Measurements from ENCODE around the gene UTS2R. TPM values are rescaled to one million over a fixed set of nuclear protein-coding genes. Genes with fewer than 3 reads are reported as not detected.

The UTS2R gene
- total RNA-seq, 2 experiments from 2014 or later = not detected

DNA sequence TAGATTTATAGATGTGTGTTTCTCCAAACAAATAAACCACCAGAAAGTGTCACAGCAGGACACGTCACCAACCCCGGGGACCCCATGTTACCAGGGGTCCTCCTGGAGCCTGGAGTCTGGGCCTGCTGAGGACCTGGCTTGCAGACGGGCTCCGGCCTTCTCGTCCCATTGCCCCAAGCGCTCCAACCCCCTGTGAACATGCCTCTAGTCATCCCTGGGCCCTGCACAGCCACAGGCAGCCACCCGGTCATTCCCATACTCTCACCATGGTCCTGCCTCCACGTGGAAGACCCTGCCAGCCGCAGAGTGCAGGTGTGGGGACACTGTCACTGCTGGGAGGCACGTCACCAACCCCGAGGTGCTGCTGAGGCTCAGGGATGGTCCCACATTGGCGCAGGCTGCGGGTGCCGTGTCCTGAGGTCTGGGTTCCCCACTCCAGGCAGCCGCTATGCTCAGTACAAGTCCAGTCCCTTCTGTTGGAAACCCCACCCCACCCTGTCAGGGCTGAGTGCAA is 42.5 kb upstream of the UTS2R start:
- ChIA-PET CTCF (interaction anchor here (2.7 kb wide), 1 partner anchor 8 kb away, joined by 14 read pairs; no protein-coding TSS in a partner anchor), POLR2A (no interaction called here)
- peaks cover 7% of the 10 kb centered on the region for H3K27me3 Mint-ChIP-seq (ENCODE audit: low read depth)
- no peak for DNase-seq
- H3K4me1 Mint-ChIP-seq (ENCODE audit: low read depth) = peaks cover 17% of the 10 kb centered on the region
- ATAC-seq = no peak
- no peak overlapping the region for H3K4me3 Mint-ChIP-seq
- H3K9me3 Mint-ChIP-seq (ENCODE audit: insufficient read depth) = no peaks in the 10 kb centered on the region
- H3K27ac Mint-ChIP-seq = no peak overlapping the region
- H3K36me3 Mint-ChIP-seq (ENCODE audit: low read depth) = no peaks in the 10 kb centered on the region

DNA sequence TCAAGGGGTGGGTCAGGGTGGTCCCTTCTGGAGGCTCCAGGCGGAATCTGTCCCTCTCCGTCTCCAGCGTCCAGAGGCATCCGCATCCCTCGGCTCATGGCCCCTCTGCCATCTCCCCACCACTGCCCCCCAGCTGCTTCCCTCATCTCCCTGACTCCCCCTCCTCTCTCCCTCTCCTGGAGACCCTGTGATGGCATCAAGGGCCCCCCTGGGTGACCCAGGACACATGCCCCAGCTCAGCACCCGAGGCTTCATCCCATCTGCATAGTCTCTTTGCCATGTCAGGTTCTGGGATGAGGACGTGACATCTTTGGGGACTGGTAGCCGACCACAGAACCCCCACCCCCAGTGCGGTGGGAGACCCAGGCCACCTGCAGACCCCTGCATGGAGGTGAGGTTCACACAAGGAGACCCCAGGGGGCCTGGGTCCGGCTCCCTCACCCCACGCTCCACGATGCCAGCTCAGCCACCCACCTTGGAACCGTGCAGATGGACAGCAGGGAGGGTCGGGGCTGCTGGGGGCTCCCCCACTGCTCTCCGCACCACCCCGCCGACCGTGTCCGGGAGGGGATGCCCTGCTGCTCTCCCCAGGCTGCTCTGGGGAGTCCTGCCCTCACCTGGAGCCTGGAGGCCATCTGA is 41.8 kb upstream of the UTS2R start:
- Mint-ChIP-seq H3K36me3 (ENCODE audit: low read depth) (no peaks in the 10 kb centered on the region), H3K27ac (no peak overlapping the region), H3K4me3 (no peak overlapping the region), H3K4me1 (ENCODE audit: low read depth) (peaks cover 21% of the 10 kb centered on the region), H3K9me3 (ENCODE audit: insufficient read depth) (no peaks in the 10 kb centered on the region), H3K27me3 (ENCODE audit: low read depth) (peaks cover 7% of the 10 kb centered on the region)
- DNase-seq = no peak
- POLR2A ChIA-PET = interaction anchor here (1.1 kb wide), 1 partner anchor 32 kb away, joined by 4 read pairs; no protein-coding TSS in a partner anchor
- CTCF ChIA-PET = interaction anchor here (0.7 to 2.7 kb wide), 2 partner anchors 8 to 202 kb away, joined by 3 to 14 read pairs; no protein-coding TSS in a partner anchor
- ATAC-seq = no peak

DNA sequence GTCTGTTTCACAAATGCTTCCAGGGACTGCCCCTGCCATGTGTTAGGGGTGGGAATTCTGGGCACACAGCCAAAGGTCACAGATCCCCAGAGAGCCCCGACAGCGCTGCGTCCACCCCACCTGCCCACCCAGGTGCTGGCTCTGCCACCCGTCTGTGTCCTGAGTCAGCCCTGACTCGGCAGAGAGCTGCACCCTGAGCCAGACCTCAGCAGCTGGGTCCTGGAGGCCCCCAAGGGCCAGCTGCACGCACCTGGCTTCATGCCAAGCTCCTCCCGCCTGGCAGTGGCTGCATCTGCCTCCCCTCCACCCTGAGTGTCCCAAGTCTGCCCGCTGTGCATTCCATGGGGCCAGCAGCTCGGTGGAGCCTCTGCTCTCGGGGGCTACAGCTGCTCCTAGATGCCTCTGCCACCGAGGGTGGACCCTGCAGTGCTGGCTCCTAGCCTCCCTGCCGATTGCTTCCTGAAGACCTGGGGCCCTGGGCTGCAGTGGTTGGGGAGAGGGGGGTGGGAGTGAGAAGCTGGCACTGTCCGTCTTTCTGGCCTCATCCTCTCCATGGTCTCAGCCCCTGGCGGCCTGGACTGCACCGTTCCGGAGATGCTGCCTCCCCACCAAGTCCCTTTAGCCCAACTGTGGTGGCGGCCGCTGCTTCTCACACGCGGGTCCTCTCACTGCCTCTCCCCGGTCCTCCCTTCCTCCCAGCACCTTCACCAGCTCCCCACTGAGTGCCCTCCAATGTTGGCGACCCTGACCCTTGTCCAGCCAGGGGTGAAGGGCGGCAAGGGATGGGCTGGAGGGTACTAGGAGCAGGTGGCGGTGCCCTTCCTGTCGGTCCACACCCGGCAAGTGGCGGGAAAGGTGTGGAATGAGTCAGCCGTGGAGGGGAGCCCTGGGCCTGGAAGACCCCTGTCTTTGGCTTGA is 41.0 kb upstream of the UTS2R start:
- POLR2A ChIA-PET = interaction anchor here (0.7 to 1.1 kb wide), 3 partner anchors 32 to 125 kb away, joined by 3 to 4 read pairs (median 3); no protein-coding TSS in a partner anchor
- no peaks in the 10 kb centered on the region for H3K36me3 Mint-ChIP-seq (ENCODE audit: low read depth)

DNA sequence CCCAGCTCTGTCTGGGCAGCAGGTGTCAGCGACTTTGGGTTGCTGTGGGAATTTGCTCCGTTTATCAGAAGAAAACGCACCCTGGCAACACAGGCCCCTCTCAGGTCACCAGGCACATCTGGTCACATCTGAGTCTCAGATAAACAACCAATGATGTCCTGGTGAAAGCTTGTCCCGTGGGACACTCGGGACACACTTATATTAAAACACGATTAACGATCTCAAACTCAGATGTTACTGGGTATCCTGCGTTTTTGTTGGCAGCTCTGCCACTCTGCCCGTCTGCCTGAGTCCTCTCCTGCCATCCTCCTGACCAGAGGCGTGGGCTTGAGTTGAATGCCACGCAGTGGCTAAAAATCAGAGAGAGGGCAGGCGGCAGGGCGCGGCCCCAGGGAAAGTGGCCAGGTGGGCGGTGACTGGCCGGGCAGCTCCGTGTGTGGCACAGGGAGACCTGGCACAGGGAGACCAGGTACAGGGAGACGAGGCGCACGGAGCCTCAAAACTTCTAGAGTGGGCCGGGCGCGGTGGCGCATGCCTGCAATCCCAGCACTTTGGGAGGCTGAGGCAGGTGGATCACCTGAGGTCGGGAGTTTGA is 40.1 kb upstream of the UTS2R start:
- H3K4me1 Mint-ChIP-seq (ENCODE audit: low read depth) = peaks cover 31% of the 10 kb centered on the region
- POLR2A ChIA-PET = interaction anchor here (1.0 kb wide), 1 partner anchor 33 kb away, joined by 3 read pairs; no protein-coding TSS in a partner anchor
- H3K27ac Mint-ChIP-seq = no peak overlapping the region
- no peak overlapping the region for H3K4me3 Mint-ChIP-seq
- DNase-seq (no peak), ATAC-seq (no peak)
- H3K9me3 Mint-ChIP-seq (ENCODE audit: insufficient read depth) = no peaks in the 10 kb centered on the region
- peaks cover 7% of the 10 kb centered on the region for H3K27me3 Mint-ChIP-seq (ENCODE audit: low read depth)
- H3K36me3 Mint-ChIP-seq (ENCODE audit: low read depth) = no peaks in the 10 kb centered on the region
- CTCF ChIA-PET = interaction anchor here (1.2 to 2.7 kb wide), 2 partner anchors 10 to 14 kb away, joined by 7 to 14 read pairs; partner anchors contain the start of gene CD7

More for the DNA sequence above, 41.0 kb upstream of the UTS2R start:
- no peak for DNase-seq
- Mint-ChIP-seq H3K27ac (no peak overlapping the region), H3K4me3 (no peak overlapping the region), H3K4me1 (ENCODE audit: low read depth) (peaks cover 27% of the 10 kb centered on the region), H3K27me3 (ENCODE audit: low read depth) (peaks cover 7% of the 10 kb centered on the region), H3K9me3 (ENCODE audit: insufficient read depth) (no peaks in the 10 kb centered on the region)
- CTCF ChIA-PET = interaction anchor here (0.7 to 2.7 kb wide), 3 partner anchors 9 to 202 kb away, joined by 3 to 14 read pairs (median 7); partner anchors contain the start of gene CD7
- no peak for ATAC-seq

DNA sequence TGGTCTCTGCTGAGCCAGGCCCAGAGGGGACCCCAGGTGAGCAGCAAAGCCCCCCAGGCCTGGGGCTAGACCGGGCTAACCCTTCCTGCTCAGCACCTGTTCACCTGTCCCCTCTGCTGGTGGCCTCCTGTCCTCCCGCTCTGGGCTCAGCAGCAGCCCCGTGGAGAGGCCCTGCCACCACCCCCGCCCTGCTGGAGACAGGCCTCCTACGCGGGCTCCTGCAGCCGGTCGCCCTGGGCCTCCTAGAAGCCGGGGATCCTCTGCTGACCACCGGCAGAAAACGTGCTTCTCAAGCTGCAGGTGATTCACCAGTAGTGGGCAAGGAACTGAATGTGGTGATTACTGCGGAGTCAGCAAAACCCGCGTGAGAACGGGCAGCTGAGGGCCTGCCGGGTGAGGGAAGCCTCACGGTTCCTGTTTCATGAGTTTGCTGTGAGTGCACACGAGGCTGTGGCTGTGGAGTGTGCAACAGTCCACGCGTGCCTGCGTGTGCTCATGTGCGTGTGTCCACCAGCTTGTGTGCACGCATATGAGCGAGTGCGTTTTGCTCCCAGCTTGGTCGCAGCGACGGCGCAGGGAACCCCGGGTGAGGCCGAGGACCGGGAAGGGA is 38.8 kb upstream of the UTS2R start:
- Mint-ChIP-seq H3K9me3 (ENCODE audit: insufficient read depth) (no peaks in the 10 kb centered on the region), H3K27me3 (ENCODE audit: low read depth) (peaks cover 7% of the 10 kb centered on the region), H3K27ac (peak overlapping the region; percentile 43)

DNA sequence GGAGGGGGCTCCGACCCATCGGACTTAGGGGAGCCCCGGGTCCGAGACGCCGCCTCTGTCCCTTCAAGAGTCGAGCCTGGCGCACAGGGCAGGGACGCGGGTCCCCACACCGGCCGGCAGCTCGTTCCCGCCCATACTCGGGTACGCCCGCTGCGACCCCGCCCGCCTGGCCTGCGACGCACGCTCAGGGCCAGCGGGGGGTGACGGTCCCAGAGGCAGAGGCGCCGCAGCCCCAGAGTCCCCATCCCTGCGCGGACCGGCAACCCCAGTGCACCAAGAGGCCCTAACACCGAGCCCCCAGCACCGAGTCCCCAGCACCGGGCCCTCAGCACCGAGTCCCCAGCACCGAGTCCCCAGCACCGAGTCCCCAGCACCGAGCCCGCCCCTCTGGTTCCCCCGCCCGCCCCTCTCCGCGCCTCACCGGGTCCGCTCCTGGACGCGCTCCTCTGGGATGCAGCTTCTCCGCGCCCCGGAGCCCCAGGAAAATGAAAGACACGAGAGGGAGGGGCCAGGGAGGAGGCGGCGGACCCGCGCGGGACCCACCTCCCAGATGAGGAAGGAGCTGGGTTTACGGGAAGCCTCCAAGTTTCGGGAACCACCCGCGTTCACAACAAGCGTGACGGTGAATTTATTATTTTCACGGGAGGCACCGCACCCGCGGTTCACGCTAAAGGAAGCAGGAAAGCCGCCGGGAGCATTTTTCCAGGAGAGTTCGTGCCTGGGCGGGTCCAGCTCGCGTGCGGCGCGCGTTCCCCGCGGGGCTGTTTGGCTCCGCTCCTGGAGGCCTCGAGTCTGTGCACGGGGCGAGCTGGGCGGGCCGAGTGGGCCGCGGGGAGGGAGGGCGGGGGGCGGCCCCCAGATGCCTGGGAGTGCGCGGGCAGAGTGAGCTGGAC is 38.0 kb upstream of the UTS2R start, which contains the start of gene SECTM1:
Gene SECTM1, minus strand, starts transcription at position 488 of the 893 bp plus-strand sequence. CDS start 6,526 bp downstream, outside the sequence.
- POLR2A ChIA-PET = interaction anchor here (1.2 to 1.5 kb wide), 3 partner anchors 35 to 42 kb away, joined by 4 to 7 read pairs (median 5); no protein-coding TSS in a partner anchor
- peaks cover 31% of the 10 kb centered on the region for H3K4me1 Mint-ChIP-seq (ENCODE audit: low read depth)
- CTCF ChIA-PET = interaction anchor here (1.0 to 2.4 kb wide), 6 partner anchors 9 to 35 kb away, joined by 3 to 10 read pairs (median 6); partner anchors contain the start of gene CD7
- no peak for DNase-seq
- peak; percentile 38 for ATAC-seq
- no peaks in the 10 kb centered on the region for H3K9me3 Mint-ChIP-seq (ENCODE audit: insufficient read depth)
- H3K27ac Mint-ChIP-seq = peak within 1 kb of the TSS; percentile 95
- H3K27me3 Mint-ChIP-seq (ENCODE audit: low read depth) = peaks cover 7% of the 10 kb centered on the region
- H3K4me3 Mint-ChIP-seq = peak within 1 kb of the TSS; percentile 95
- no peaks in the 10 kb centered on the region for H3K36me3 Mint-ChIP-seq (ENCODE audit: low read depth)

More for the DNA sequence above, 38.8 kb upstream of the UTS2R start:
- POLR2A ChIA-PET = interaction anchor here (1.2 kb wide), 2 partner anchors 35 to 41 kb away, joined by 4 to 7 read pairs; no protein-coding TSS in a partner anchor
- ATAC-seq (peak; percentile 37), DNase-seq (peak; percentile 42)
- no peaks in the 10 kb centered on the region for H3K36me3 Mint-ChIP-seq (ENCODE audit: low read depth)
- CTCF ChIA-PET = interaction anchor here (1.0 to 2.4 kb wide), 5 partner anchors 8 to 35 kb away, joined by 3 to 10 read pairs (median 7); partner anchors contain the start of gene CD7
- H3K4me3 Mint-ChIP-seq = peak overlapping the region; percentile 66
- peaks cover 31% of the 10 kb centered on the region for H3K4me1 Mint-ChIP-seq (ENCODE audit: low read depth)

DNA sequence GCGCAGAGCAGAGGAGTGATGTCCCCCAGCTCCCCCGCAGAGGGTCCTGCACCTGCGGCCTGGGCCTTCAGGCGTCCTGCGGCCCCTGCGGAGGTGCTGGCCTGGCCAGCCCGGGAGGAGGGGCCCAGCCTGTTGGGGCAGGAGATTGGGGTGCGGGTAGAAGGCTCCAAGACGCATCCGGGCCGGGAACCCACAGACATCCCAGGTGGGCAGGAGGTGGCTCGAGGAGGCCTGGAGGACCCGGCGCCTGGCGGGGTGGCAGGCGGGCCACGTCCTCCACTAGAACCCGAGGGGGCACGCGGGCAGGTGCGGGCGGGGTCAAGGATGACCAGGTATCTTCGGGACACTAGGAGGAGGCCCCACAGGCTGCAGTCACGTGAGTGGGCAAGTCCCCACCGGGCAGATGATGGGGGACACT is 37.4 kb upstream of the UTS2R start:
- H3K4me3 Mint-ChIP-seq = peak overlapping the region; percentile 95
- H3K27ac Mint-ChIP-seq = peak overlapping the region; percentile 95
- no peak for ATAC-seq
- H3K4me1 Mint-ChIP-seq (ENCODE audit: low read depth) = peaks cover 31% of the 10 kb centered on the region
- H3K27me3 Mint-ChIP-seq (ENCODE audit: low read depth) = peaks cover 10% of the 10 kb centered on the region
- no peaks in the 10 kb centered on the region for H3K36me3 Mint-ChIP-seq (ENCODE audit: low read depth)
- CTCF ChIA-PET = interaction anchor here (1.2 to 2.4 kb wide), 5 partner anchors 9 to 33 kb away, joined by 3 to 10 read pairs (median 6); partner anchors contain the start of gene CD7
- no peaks in the 10 kb centered on the region for H3K9me3 Mint-ChIP-seq (ENCODE audit: insufficient read depth)
- DNase-seq = no peak
- POLR2A ChIA-PET = interaction anchor here (1.5 kb wide), 1 partner anchor 36 kb away, joined by 5 read pairs; no protein-coding TSS in a partner anchor

DNA sequence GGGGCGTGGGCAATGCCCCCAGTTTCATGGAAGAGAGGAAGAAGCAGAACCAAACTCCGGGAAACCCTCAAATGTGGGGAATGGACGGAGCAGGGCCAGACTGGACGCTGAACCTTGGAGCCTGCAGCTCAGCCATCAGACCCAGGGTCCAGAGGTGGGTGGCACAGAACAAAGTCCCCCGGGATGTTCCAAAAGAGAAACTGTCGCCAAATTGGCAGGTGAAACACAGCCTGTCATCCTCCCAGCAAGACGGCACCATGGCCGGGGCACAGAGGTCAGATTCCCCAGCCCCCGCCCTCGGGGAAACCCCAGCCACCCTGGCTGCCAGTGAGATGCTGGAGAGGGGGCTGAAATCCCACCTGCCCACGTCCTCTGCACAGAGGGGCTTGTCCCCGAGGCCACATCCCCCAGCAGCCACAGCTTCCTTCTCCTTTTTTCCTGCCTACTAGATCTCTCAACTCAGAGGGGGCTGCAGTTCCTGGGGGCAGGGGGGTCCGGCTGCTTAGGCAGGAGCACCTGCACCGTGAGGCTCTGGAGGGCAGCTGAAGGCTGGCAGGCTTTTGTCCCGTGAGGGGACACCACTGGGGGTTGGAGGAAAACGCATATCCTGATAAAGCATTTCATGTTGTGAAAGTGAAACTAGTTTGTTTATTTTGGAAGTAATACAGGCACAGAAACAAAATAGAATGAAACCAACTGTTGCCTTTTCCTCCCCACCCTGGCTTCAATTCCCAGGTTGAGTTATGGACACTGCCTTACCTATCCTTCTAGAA is 36.8 kb upstream of the UTS2R start:
- peak overlapping the region; percentile 95 for H3K27ac Mint-ChIP-seq
- DNase-seq (no peak), ATAC-seq (peak; percentile 54)
- H3K27me3 Mint-ChIP-seq (ENCODE audit: low read depth) = peaks cover 10% of the 10 kb centered on the region
- no peaks in the 10 kb centered on the region for H3K9me3 Mint-ChIP-seq (ENCODE audit: insufficient read depth)
- peaks cover 31% of the 10 kb centered on the region for H3K4me1 Mint-ChIP-seq (ENCODE audit: low read depth)
- no peaks in the 10 kb centered on the region for H3K36me3 Mint-ChIP-seq (ENCODE audit: low read depth)
- POLR2A ChIA-PET = interaction anchor here (1.5 kb wide), 1 partner anchor 37 kb away, joined by 5 read pairs; no protein-coding TSS in a partner anchor
- peak overlapping the region; percentile 95 for H3K4me3 Mint-ChIP-seq
- CTCF ChIA-PET = interaction anchor here (0.9 to 2.3 kb wide), 4 partner anchors 14 to 52 kb away, joined by 3 to 10 read pairs (median 4); no protein-coding TSS in a partner anchor

DNA sequence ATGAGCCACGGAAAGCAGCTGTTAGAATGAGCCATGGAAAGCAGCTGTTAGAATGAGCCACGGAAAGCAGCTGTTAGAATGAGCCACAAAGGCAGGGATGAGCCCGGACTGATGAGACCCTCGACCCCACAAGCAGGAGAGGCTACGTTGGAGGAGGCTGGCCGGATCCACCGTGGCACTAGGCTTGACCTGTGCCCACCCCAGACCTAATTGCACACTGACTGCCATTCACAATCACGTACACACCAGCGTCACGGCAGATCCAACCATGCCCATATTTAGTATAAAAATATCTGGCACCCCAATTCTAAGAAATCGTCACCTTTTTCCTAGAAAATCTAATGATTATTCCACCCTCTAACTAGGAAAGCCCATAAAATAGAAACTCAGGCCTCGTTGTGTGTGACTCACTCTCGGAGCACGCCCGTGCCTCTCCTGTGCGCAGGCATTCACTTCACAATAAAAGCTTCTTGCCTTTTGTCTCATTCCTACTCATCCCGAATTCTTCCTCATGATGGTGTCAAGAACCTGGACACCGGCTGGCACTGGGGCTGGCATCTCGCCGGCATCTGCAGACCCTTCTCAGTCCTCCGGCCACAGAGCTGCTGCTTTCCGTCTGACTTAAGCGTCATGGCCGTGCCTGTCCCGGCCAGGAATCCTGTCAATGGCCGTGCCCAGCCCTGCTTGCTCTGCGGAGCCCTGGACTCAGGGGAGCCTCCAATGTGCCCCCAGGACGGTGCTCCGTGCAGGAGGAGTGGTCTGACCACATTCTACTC is 32.5 kb upstream of the UTS2R start:
- no peak overlapping the region for H3K27ac Mint-ChIP-seq
- POLR2A ChIA-PET = interaction anchor here (0.7 kb wide), 1 partner anchor 66 kb away, joined by 4 read pairs; no protein-coding TSS in a partner anchor

More for the DNA sequence above, 32.5 kb upstream of the UTS2R start:
- H3K36me3 Mint-ChIP-seq (ENCODE audit: low read depth) = no peaks in the 10 kb centered on the region
- CTCF ChIA-PET = interaction anchor here (0.6 kb wide), 1 partner anchor 18 kb away, joined by 3 read pairs; no protein-coding TSS in a partner anchor
- peaks cover 3% of the 10 kb centered on the region for H3K27me3 Mint-ChIP-seq (ENCODE audit: low read depth)
- no peaks in the 10 kb centered on the region for H3K9me3 Mint-ChIP-seq (ENCODE audit: insufficient read depth)
- ATAC-seq (no peak), DNase-seq (no peak)
- H3K4me3 Mint-ChIP-seq = no peak overlapping the region
- peaks cover 19% of the 10 kb centered on the region for H3K4me1 Mint-ChIP-seq (ENCODE audit: low read depth)

Data from activated CD8-positive, alpha-beta T cell treated with anti-CD3 and anti-CD28 coated beads, Interleukin-2, amount 10 ng/mL, durations not matched to agents 7 days and 5 days (primary cell).